Measurements from ENCODE around the gene JMJD4. TPM values are rescaled to one million over a fixed set of nuclear protein-coding genes. Genes with fewer than 3 reads are reported as not detected.

JMJD4 gene
- total and polyA plus RNA-seq, 2 donors (not counting 3 experiments of a cell fraction or from before 2014, with no cell fraction given) = 17.3 to 31.2 TPM

DNA sequence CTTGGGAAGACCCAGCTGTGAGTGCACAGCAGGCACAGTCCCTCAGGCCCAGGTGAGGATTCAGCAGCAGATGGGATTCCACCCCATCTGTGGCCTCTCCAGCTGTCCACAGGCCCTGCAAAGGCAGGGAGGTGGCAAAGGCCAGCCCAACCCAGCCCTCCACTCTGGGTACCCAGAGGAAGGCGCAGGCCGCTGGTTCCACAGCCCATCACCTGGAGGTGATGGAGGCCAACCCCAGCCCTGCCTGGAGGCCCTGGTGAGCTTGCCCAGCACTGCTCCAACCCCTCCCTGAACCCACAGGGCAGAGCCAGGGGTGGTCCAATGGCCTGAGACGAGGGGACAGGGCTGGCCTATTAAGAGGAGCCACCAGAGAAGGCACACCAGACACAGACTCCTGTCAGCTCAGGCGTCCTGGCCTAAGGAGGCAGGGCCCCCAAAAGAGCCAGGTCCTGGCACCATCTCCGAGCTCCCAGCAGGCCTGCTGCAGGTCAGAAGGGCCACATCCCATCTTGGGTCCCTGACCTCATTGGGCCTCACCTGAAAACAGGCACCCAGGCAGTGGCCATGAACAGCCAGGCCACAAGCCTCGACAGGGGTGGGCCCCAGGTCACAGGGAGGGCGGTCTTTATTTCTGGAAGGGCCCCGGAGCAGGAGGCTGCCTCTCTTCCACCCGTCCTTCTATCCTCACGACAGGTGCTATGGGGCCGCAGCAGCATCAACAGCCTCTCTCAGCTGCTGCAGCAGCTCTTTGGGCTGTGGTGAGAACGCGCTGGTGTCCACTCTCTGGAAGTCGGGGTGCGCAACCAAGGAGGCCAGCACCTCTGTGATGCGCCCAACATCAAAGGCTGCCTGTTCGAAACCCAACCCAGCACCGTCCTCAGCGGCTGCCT, 3.2 kb downstream of the JMJD4 start:
- FAIRE-seq (no peak), DNase-seq (ENCODE audit: low read depth, low spot score) (no peak)
- ChIA-PET POLR2A (no interaction called here), CTCF (interaction anchor here (2.2 kb wide), 1 partner anchor 222 kb away, joined by 13 read pairs; no protein-coding TSS in a partner anchor)
- Histone ChIP-seq H3K36me3 (ENCODE audit: control insufficient read depth in 2 of 2, extremely low read depth in 1 of 2, insufficient read depth in 2 of 2, low read length in 2 of 2) (peaks cover 0 to 21% of the 10 kb centered on the region in 2 experiments), H3K27ac (ENCODE audit: insufficient read depth, low read depth, low read length) (no peak overlapping the region), H2AFZ (ENCODE audit: low read depth, low read length) (no peak overlapping the region), H3K4me1 (ENCODE audit: control insufficient read depth, extremely low read depth, insufficient read depth, low read length) (peaks cover 14% of the 10 kb centered on the region), H3K27me3 (ENCODE audit: control insufficient read depth in 2 of 2, insufficient read depth in 2 of 2, low read length in 2 of 2) (peaks cover 0 to under 1% of the 10 kb centered on the region in 2 experiments), H3K9me1 (replicated peaks; ENCODE audit: control insufficient read depth, extremely low read depth, insufficient read depth, low read length) (no peaks in the 10 kb centered on the region), H3K79me2 (ENCODE audit: control insufficient read depth, insufficient read depth, low read length) (peaks cover 30% of the 10 kb centered on the region), H3K4me2 (ENCODE audit: insufficient read depth, low read length) (no peak overlapping the region), H3K4me3 (replicated peaks in 1 of 3; ENCODE audit: insufficient read depth in 1 of 3, low read depth in 1 of 3, low read length in 3 of 3) (no peak overlapping the region), H4K20me1 (replicated peaks; ENCODE audit: control insufficient read depth, extremely low read depth, insufficient read depth, low read length) (no peaks in the 10 kb centered on the region), H3K9me3 (replicated peaks; ENCODE audit: control insufficient read depth, insufficient read depth, low read length) (no peaks in the 10 kb centered on the region), H3K9ac (replicated peaks; ENCODE audit: extremely low read depth, insufficient read depth, low read length) (no peak overlapping the region)
- intact Hi-C loops (cut with micrococcal nuclease) (loop anchor here (2.0 to 10.0 kb wide), 2 partner anchors 169 to 353 kb away; partner anchors contain the start of genes ARF1 and ZNF678), dilution Hi-C loops (cut with MboI; ENCODE audit: extremely low pct_ligation_motif_present, low sequenced_read_pairs) (no loop called here)
- no TSS peak for BruUV-seq (replicated peaks)
- TF ChIP-seq, protein P1, sequence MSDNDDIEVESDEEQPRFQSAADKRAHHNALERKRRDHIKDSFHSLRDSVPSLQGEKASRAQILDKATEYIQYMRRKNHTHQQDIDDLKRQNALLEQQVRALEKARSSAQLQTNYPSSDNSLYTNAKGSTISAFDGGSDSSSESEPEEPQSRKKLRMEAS (IDR thresholded peaks at IDR 0.05; ENCODE audit: insufficient read depth, insufficient read length) = no peak
- no peak for TF ChIP-seq MYC (IDR thresholded peaks at IDR 0.05; ENCODE audit: low read depth, low read length)

- Histone ChIP-seq H3K79me2 (ENCODE audit: control insufficient read depth, insufficient read depth, low read length) (peaks cover 24% of the 10 kb centered on the region), H3K9me1 (replicated peaks; ENCODE audit: control insufficient read depth, extremely low read depth, insufficient read depth, low read length) (no peaks in the 10 kb centered on the region), H3K4me1 (ENCODE audit: control insufficient read depth, extremely low read depth, insufficient read depth, low read length) (peaks cover 14% of the 10 kb centered on the region), H3K27me3 (ENCODE audit: control insufficient read depth in 2 of 2, insufficient read depth in 2 of 2, low read length in 2 of 2) (peaks cover 0 to 6% of the 10 kb centered on the region in 2 experiments), H3K27ac (ENCODE audit: insufficient read depth, low read depth, low read length) (no peak overlapping the region), H2AFZ (ENCODE audit: low read depth, low read length) (no peak overlapping the region), H4K20me1 (replicated peaks; ENCODE audit: control insufficient read depth, extremely low read depth, insufficient read depth, low read length) (no peaks in the 10 kb centered on the region), H3K36me3 (ENCODE audit: control insufficient read depth in 2 of 2, extremely low read depth in 1 of 2, insufficient read depth in 2 of 2, low read length in 2 of 2) (peaks cover 0 to 21% of the 10 kb centered on the region in 2 experiments), H3K9me3 (replicated peaks; ENCODE audit: control insufficient read depth, insufficient read depth, low read length) (no peaks in the 10 kb centered on the region), H3K9ac (replicated peaks; ENCODE audit: extremely low read depth, insufficient read depth, low read length) (no peak overlapping the region), H3K4me3 (replicated peaks in 1 of 3; ENCODE audit: insufficient read depth in 1 of 3, low read depth in 1 of 3, low read length in 3 of 3) (no peak overlapping the region), H3K4me2 (ENCODE audit: insufficient read depth, low read length) (no peak overlapping the region)
- POLR2A ChIA-PET = no interaction called here
- no peak for FAIRE-seq
- TF ChIP-seq, protein P2, sequence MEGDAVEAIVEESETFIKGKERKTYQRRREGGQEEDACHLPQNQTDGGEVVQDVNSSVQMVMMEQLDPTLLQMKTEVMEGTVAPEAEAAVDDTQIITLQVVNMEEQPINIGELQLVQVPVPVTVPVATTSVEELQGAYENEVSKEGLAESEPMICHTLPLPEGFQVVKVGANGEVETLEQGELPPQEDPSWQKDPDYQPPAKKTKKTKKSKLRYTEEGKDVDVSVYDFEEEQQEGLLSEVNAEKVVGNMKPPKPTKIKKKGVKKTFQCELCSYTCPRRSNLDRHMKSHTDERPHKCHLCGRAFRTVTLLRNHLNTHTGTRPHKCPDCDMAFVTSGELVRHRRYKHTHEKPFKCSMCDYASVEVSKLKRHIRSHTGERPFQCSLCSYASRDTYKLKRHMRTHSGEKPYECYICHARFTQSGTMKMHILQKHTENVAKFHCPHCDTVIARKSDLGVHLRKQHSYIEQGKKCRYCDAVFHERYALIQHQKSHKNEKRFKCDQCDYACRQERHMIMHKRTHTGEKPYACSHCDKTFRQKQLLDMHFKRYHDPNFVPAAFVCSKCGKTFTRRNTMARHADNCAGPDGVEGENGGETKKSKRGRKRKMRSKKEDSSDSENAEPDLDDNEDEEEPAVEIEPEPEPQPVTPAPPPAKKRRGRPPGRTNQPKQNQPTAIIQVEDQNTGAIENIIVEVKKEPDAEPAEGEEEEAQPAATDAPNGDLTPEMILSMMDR (IDR thresholded peaks at IDR 0.05; ENCODE audit: extremely low read depth in 1 of 2, insufficient read depth in 1 of 2, low read depth in 1 of 2, low read length in 2 of 2) = no peak
- no peak for TF ChIP-seq GATA2 (IDR thresholded peaks at IDR 0.05; ENCODE audit: insufficient read depth, insufficient read length, low read depth, low read length)
- TF ChIP-seq POLR2AphosphoS5 (IDR thresholded peaks at IDR 0.05; ENCODE audit: insufficient read depth, low read depth, low read length) = no peak
- TF ChIP-seq, protein P1 (IDR thresholded peaks at IDR 0.05; ENCODE audit: insufficient read depth, insufficient read length) = no peak
- CTCF ChIA-PET = interaction anchor here (1.3 to 2.2 kb wide), 2 partner anchors 217 to 223 kb away, joined by 8 to 13 read pairs; partner anchors contain the start of gene WNT9A
- dilution Hi-C loops (cut with MboI; ENCODE audit: extremely low pct_ligation_motif_present, low sequenced_read_pairs) = no loop called here
- no TSS peak for BruUV-seq (replicated peaks)
- intact Hi-C loops (cut with micrococcal nuclease) = loop anchor here (2.0 to 10.0 kb wide), 2 partner anchors 168 to 354 kb away; partner anchors contain the start of genes ARF1 and ZNF678
- no peak for DNase-seq (ENCODE audit: low read depth, low spot score)
Measured at GRCh38 chr1:227731241-227731677, 3.8 kb downstream of the JMJD4 start.

All from endothelial cell of umbilical vein (primary cell).